ENCODE measurements around the gene YY1.

Gene YY1

DNA sequence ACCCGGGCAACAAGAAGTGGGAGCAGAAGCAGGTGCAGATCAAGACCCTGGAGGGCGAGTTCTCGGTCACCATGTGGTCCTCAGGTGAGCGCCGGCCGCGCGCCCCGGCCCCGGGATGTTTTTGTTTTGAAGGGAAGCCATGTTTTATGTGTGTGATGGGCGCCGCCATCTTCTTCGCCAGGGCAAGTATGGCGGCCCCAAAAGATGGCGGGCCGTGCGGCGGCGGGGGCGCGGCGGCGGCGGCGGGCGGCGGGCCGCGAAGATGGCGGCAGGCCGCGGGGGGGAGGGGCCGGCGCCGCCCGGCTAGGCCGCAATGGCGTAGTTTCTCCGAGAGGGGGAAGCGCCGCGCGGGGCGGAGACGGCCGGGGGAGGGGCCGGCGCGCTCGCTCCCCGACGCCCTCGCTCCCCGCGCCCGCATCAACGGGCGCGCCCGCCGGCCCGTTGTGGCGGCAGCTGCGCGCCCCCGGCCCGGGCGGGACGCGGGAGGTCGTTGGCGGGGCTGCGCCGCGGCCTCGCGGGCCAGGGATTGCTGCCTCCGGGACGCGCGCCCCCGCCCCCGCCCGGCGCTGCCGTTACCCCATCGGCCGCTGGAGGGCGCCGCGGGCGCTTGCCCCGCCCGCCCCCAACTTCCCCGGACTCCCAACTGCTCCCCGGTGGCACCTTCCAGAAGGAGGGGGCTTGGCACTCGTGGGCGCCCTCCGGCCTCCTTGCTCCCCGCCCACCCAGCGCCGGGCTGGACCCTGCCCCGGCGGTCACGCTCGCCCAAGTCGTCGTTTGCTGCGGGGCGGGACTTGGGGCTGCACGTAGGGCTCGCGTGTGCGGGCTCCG lies 1.1 kb downstream of the YY1 start:
- Mint-ChIP-seq H3K4me3 (peak overlapping the region; percentile 97), H3K36me3 (ENCODE audit: insufficient read depth) (peaks cover 38% of the 10 kb centered on the region), H3K9me3 (no peaks in the 10 kb centered on the region), H3K27me3 (no peaks in the 10 kb centered on the region), H3K4me1 (peaks cover 50% of the 10 kb centered on the region), H3K27ac (ENCODE audit: low read depth) (peak overlapping the region; percentile 90)
- peak; percentile 70 to 75 for DNase-seq (ENCODE audit: low spot score in 2 of 2)
- peak; percentile 50 for ATAC-seq (replicated peaks; ENCODE audit: extremely low read depth, poor library complexity, severe bottlenecking)

DNA sequence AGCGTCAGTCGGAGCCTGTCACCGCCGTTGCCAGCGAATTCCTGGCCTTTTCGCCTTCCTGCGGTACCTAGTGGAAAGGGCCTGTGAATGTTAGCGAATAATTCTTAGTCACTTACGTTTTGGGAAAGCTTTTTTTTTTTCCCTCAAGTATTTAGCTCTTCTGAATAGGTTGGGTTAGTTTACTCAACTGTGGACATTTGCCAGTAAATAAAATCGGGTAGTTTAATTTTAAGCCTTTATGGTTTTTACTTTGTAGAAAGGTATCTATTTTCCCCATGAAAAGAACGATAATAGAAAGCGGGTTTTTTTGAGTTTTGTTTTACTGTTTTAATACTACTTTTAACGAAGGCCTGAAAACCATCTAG lies 1.7 kb downstream of the YY1 start:
- no peak for ATAC-seq (replicated peaks; ENCODE audit: extremely low read depth, poor library complexity, severe bottlenecking)
- H3K9me3 Mint-ChIP-seq = no peaks in the 10 kb centered on the region
- peak overlapping the region; percentile 97 for H3K4me3 Mint-ChIP-seq

DNA sequence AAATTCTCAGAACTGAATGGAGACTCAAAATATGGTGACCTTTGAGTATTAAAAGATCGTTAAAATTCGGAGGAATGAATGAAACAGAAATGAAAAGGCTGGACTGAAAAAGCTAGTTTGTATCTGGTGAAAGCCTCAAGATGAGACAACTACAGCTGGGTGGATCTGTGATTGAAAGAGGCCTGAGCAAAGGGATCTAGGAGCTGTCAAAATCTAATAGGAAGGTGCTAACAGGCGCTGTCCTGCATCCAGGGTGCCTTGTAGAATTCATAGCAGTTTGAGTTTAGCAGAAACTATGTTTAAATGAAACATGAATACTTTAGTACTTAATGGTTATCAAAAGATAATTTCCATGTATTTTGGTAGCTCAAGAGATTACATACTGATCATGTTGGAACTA lies 2.3 kb downstream of the YY1 start:
- Mint-ChIP-seq H3K36me3 (ENCODE audit: insufficient read depth) (peaks cover 34% of the 10 kb centered on the region), H3K4me1 (peaks cover 52% of the 10 kb centered on the region)
- no peak for DNase-seq (ENCODE audit: low spot score in 2 of 2)

More for the DNA sequence above, 1.7 kb downstream of the YY1 start:
- peaks cover 38% of the 10 kb centered on the region for H3K36me3 Mint-ChIP-seq (ENCODE audit: insufficient read depth)
- H3K27me3 Mint-ChIP-seq = no peaks in the 10 kb centered on the region
- no peak for DNase-seq (ENCODE audit: low spot score in 2 of 2)
- H3K4me1 Mint-ChIP-seq = peaks cover 48% of the 10 kb centered on the region
- H3K27ac Mint-ChIP-seq (ENCODE audit: low read depth) = peak overlapping the region; percentile 90

DNA sequence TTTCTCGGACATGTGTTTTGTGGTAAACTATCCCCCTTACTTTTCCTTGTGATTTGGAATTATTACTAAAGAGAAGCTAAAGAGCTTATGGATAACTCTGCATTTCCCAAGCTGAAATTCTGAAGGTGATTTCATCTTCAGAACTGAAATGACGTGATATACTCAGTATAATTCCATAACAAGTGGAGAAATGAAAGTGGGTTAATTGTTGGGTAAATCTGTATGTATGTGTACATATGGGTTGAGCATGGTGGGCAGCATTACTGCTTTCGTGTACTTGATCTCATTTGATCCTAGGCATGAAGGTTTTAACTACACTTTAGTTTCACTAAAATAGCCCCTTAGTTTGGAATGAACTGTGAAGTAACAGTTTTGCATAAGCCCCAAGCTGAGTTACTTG lies 4.1 kb downstream of the YY1 start:
- peak overlapping the region; percentile 97 for H3K4me3 Mint-ChIP-seq
- no peak for DNase-seq (ENCODE audit: low spot score in 2 of 2)
- H3K27ac Mint-ChIP-seq (ENCODE audit: low read depth) = peak overlapping the region; percentile 66
- no peaks in the 10 kb centered on the region for H3K27me3 Mint-ChIP-seq
- H3K4me1 Mint-ChIP-seq = peaks cover 50% of the 10 kb centered on the region
- ATAC-seq (replicated peaks; ENCODE audit: extremely low read depth, poor library complexity, severe bottlenecking) = no peak
- H3K36me3 Mint-ChIP-seq (ENCODE audit: insufficient read depth) = peaks cover 29% of the 10 kb centered on the region
- H3K9me3 Mint-ChIP-seq = no peaks in the 10 kb centered on the region

More for the DNA sequence above, 2.3 kb downstream of the YY1 start:
- Mint-ChIP-seq H3K9me3 (no peaks in the 10 kb centered on the region), H3K4me3 (peak overlapping the region; percentile 97), H3K27ac (ENCODE audit: low read depth) (peak overlapping the region; percentile 90), H3K27me3 (no peaks in the 10 kb centered on the region)
- ATAC-seq (replicated peaks; ENCODE audit: extremely low read depth, poor library complexity, severe bottlenecking) = no peak

- peaks cover 65% of the 10 kb centered on the region for H3K4me1 Mint-ChIP-seq
- no peaks in the 10 kb centered on the region for H3K27me3 Mint-ChIP-seq
- H3K9me3 Mint-ChIP-seq = no peaks in the 10 kb centered on the region
- H3K4me3 Mint-ChIP-seq = no peak overlapping the region
- peaks cover 12% of the 10 kb centered on the region for H3K36me3 Mint-ChIP-seq (ENCODE audit: insufficient read depth)
- no peak for DNase-seq (ENCODE audit: low spot score in 2 of 2)
- peak; percentile 32 for ATAC-seq (replicated peaks; ENCODE audit: extremely low read depth, poor library complexity, severe bottlenecking)
- H3K27ac Mint-ChIP-seq (ENCODE audit: low read depth) = peak overlapping the region; percentile 57
Observed at GRCh38 chr14:100246809-100247428, 8.0 kb downstream of the YY1 start.

- Mint-ChIP-seq H3K4me3 (no peak overlapping the region), H3K4me1 (peaks cover 72% of the 10 kb centered on the region), H3K27ac (ENCODE audit: low read depth) (peak overlapping the region; percentile 57), H3K27me3 (no peaks in the 10 kb centered on the region), H3K36me3 (ENCODE audit: insufficient read depth) (peaks cover 6% of the 10 kb centered on the region), H3K9me3 (no peaks in the 10 kb centered on the region)
- no peak for ATAC-seq (replicated peaks; ENCODE audit: extremely low read depth, poor library complexity, severe bottlenecking)
- no peak for DNase-seq (ENCODE audit: low spot score in 2 of 2)
Observed at GRCh38 chr14:100250732-100251465, 12.0 kb downstream of the YY1 start.

DNA sequence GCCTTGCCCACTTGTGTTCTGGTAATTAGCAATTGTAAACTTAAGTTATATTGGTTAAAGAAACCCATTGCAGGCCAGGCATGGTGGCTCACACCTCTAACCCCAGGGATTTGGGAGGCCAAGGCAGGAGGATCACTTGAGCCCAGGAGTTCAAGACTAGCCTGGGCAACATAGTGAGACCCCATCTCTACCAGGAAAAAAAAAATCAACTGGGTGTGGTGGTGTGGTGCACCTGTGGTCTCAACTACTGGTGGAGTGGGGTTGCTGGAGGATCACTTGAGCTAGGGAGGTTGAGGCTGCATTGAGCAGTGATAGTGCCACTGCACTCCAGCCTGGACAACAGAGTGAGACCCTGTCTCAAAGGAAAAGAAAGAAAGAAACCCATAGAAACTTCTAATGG lies 13.7 kb downstream of the YY1 start:
- no peak overlapping the region for H3K4me3 Mint-ChIP-seq
- peaks cover 72% of the 10 kb centered on the region for H3K4me1 Mint-ChIP-seq
- H3K9me3 Mint-ChIP-seq = no peaks in the 10 kb centered on the region
- H3K27ac Mint-ChIP-seq (ENCODE audit: low read depth) = peak overlapping the region; percentile 49
- H3K36me3 Mint-ChIP-seq (ENCODE audit: insufficient read depth) = peaks cover 6% of the 10 kb centered on the region
- no peak for ATAC-seq (replicated peaks; ENCODE audit: extremely low read depth, poor library complexity, severe bottlenecking)
- no peaks in the 10 kb centered on the region for H3K27me3 Mint-ChIP-seq
- DNase-seq (ENCODE audit: low spot score in 2 of 2) = no peak

- H3K27me3 Mint-ChIP-seq = no peaks in the 10 kb centered on the region
- H3K27ac Mint-ChIP-seq (ENCODE audit: low read depth) = peak overlapping the region; percentile 14
- DNase-seq (ENCODE audit: low spot score in 2 of 2) (no peak), ATAC-seq (replicated peaks; ENCODE audit: extremely low read depth, poor library complexity, severe bottlenecking) (no peak)
- no peaks in the 10 kb centered on the region for H3K9me3 Mint-ChIP-seq
- peak overlapping the region; percentile 23 for H3K4me3 Mint-ChIP-seq
- H3K4me1 Mint-ChIP-seq = peaks cover 81% of the 10 kb centered on the region
- peaks cover 5% of the 10 kb centered on the region for H3K36me3 Mint-ChIP-seq (ENCODE audit: insufficient read depth)
Observed at GRCh38 chr14:100256339-100256895, 17.5 kb downstream of the YY1 start.

DNA sequence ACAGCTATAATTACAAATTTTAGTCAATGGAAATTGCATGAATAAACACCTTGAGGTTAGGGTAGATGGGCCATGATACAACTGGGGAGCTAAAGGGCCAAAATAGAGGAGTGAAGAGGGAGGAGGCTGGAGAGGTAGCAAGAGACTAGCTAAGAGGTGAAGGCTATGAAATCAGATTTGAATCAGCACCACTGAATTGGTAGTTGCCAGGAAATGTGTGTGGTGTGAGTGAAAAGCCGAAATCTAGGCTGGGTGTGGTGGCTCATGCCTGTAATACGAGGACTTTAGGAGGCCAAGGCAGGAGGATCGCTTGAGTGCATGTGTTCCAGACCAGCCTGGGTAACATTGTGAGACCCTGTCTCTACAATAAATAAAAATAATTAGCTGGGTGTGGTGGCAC lies 22.7 kb downstream of the YY1 start:
- H3K9me3 Mint-ChIP-seq = no peaks in the 10 kb centered on the region
- H3K4me1 Mint-ChIP-seq = peaks cover 76% of the 10 kb centered on the region
- peak overlapping the region; percentile 68 for H3K27ac Mint-ChIP-seq (ENCODE audit: low read depth)
- ATAC-seq (replicated peaks; ENCODE audit: extremely low read depth, poor library complexity, severe bottlenecking) (peak; percentile 64), DNase-seq (ENCODE audit: low spot score in 2 of 2) (no peak)
- H3K27me3 Mint-ChIP-seq = no peaks in the 10 kb centered on the region
- peaks cover 28% of the 10 kb centered on the region for H3K36me3 Mint-ChIP-seq (ENCODE audit: insufficient read depth)
- H3K4me3 Mint-ChIP-seq = peak overlapping the region; percentile 27

DNA sequence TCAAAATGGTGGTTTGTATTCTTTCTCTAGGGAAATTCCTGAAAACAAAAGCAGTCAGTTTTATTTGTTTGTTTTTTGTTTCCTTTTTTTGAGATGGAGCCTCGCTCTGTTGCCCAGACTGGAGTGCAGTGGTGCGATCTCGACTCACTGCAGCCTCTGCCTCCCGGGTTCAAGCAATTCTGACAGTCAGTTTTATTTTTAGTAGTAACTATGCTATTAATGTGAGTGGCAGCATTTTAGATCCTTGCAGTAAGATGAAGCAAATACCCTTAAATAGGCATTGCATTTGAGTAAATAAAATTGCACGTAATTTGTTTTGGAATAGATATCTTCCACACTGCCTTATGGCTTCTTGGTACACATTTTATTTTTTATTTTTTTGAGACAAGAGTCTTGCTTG lies 23.6 kb downstream of the YY1 start:
- Mint-ChIP-seq H3K9me3 (no peaks in the 10 kb centered on the region), H3K36me3 (ENCODE audit: insufficient read depth) (peaks cover 28% of the 10 kb centered on the region), H3K4me3 (no peak overlapping the region), H3K27ac (ENCODE audit: low read depth) (no peak overlapping the region), H3K27me3 (no peaks in the 10 kb centered on the region), H3K4me1 (peaks cover 73% of the 10 kb centered on the region)
- ATAC-seq (replicated peaks; ENCODE audit: extremely low read depth, poor library complexity, severe bottlenecking) = no peak
- DNase-seq (ENCODE audit: low spot score in 2 of 2) = no peak

GRCh38 chr14:100263141-100263540 lies 24.2 kb downstream of the YY1 start:
- no peaks in the 10 kb centered on the region for H3K27me3 Mint-ChIP-seq
- H3K4me1 Mint-ChIP-seq = peaks cover 72% of the 10 kb centered on the region
- no peaks in the 10 kb centered on the region for H3K9me3 Mint-ChIP-seq
- peaks cover 28% of the 10 kb centered on the region for H3K36me3 Mint-ChIP-seq (ENCODE audit: insufficient read depth)
- no peak for DNase-seq (ENCODE audit: low spot score in 2 of 2)
- H3K27ac Mint-ChIP-seq (ENCODE audit: low read depth) = no peak overlapping the region
- no peak overlapping the region for H3K4me3 Mint-ChIP-seq
- ATAC-seq (replicated peaks; ENCODE audit: extremely low read depth, poor library complexity, severe bottlenecking) = no peak

DNA sequence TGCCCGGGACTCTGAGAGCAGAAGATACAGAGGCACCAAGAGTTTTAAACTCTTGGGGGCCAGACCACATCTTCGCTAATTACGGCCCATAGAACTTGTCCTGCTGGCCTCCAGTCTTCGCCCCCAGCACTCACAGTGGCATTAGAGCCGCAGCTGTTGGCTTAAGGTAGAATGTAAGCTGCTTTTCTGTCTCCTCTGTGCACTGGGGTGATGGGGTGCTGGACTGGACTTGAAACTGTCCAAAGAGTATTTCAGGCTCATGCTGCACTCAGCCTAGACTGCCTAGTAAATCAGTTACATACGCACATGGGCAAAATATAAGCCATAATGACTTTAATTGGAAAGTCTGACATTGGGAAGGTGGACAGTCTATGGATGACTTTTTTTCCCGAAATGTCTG lies 29.0 kb downstream of the YY1 start:
- ATAC-seq (replicated peaks; ENCODE audit: extremely low read depth, poor library complexity, severe bottlenecking) (no peak), DNase-seq (ENCODE audit: low spot score in 2 of 2) (no peak)
- no peaks in the 10 kb centered on the region for H3K27me3 Mint-ChIP-seq
- peaks cover 22% of the 10 kb centered on the region for H3K36me3 Mint-ChIP-seq (ENCODE audit: insufficient read depth)
- peaks cover 46% of the 10 kb centered on the region for H3K4me1 Mint-ChIP-seq
- peak overlapping the region; percentile 57 for H3K27ac Mint-ChIP-seq (ENCODE audit: low read depth)
- no peaks in the 10 kb centered on the region for H3K9me3 Mint-ChIP-seq
- no peak overlapping the region for H3K4me3 Mint-ChIP-seq

All from central memory CD8-positive, alpha-beta T cell (primary cell).